GOT3 (cell line): ENCODE measurements around the gene CST5.
"Not testable (repeated sequence)": the region's sequence is repeated elsewhere in the genome, so short reads cannot be mapped to it uniquely, and the experiment has no call there.

Experiments used
- DNase-seq: peaks from one replicate; lab custom pipeline; 2025; ENCODE audit warnings: mixed read lengths; lab: John Stamatoyannopoulos, UW

The CST5 gene, protein sequence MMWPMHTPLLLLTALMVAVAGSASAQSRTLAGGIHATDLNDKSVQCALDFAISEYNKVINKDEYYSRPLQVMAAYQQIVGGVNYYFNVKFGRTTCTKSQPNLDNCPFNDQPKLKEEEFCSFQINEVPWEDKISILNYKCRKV

GRCh38 chr20:23879328-23879798 lies at the start of gene CST5:
Gene CST5, minus strand, starts transcription at chr20:23879748. Its CDS starts 72 bp downstream, at chr20:23879676.
- DNase-seq: no peak

DNA sequence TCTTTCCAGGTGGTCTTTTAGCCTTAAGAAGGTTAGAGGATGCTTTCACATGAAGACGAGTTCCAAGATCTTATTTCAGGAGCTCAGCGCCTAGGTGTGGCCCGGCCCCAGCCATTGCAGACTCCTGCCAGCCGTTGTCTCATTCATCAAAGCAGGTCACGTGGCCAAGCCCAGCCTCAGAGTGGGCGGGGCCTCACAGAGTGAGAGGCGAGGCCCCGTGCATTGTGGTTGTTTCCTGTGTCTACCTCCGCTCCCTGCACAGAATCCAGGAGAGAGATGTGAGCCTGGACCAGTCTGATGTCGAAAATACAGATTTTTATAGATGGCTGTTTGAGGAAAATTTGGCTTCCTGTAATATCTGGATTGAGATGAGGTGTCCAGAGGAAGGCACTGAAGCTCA lies 49.2 kb upstream of the CST5 start:
- DNase-seq: no peak

GRCh38 chr20:23928353-23928752 lies 48.8 kb upstream of the CST5 start:
- no peak for DNase-seq

- DNase-seq: no peak
These were observed 47.7 kb upstream of the CST5 start for GRCh38 chr20:23926944-23927872.

DNA sequence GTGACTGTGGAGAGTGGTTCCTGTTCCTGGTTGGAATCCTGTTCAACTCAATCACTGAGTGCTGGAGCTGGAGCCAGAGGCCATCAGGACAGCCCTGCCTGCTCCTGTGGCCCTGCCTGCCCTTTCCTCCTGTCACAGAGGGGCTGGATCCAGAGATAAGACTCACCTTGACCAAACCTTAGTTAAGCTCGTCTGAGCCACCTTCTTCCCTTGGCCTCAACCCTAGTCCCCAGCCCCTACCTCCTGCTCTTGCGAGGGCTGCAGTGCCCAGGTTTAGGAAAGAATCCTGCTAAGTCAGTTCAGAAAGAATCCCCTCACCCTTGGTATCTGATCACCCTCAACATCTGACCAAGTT lies 47.0 kb upstream of the CST5 start:
- no peak for DNase-seq

- DNase-seq: no peak
These were observed 46.4 kb upstream of the CST5 start for GRCh38 chr20:23925789-23926525.

GRCh38 chr20:23924751-23925150 lies 45.2 kb upstream of the CST5 start:
- no peak for DNase-seq

DNA sequence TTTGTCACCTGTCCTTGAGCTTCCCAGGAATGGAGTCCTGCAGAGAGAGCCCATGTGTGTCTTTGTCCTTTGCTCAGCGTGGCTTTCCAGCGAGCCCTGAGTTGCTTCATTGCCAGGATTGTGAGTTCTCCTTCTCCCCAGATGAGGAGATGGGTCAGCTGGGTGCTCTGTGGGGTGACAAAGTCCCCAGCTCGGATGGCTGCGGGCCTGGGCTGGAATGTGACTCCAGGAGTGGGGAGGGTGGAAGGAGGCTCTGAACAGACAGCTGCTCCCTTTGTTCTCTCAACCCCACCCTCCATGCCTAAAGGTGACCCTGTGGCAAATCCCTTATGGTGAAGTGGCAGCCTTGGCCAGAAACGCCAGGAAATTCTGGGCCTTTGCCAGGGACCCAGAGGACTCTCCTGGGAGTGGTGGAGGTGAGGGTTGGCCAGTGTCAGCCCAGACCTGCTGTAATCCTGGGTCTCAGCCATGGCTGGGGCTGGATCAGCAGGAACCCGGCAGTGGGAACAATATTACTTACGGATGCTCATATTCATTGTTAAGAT lies 44.4 kb upstream of the CST5 start:
- DNase-seq: no peak

DNA sequence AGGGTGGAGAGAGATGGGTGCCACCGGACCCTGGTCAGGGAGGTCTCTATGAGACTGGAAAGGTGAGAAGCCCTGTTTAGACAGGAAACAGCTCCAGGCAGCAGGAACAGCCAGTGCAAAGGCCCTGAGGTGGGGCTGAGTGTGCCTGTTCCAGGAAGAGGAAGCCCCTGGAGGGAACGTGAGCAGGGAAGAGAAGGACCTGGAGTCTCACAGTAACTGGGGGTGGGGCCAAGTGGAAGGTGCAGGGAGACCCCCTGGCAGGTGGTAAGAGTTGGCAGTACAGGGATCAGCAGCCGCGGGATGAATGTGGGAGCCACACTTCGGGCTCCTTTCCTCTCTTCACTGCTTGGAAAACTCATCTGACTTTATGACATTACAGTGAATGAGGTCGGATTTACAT lies 43.8 kb upstream of the CST5 start:
- DNase-seq: no peak

DNA sequence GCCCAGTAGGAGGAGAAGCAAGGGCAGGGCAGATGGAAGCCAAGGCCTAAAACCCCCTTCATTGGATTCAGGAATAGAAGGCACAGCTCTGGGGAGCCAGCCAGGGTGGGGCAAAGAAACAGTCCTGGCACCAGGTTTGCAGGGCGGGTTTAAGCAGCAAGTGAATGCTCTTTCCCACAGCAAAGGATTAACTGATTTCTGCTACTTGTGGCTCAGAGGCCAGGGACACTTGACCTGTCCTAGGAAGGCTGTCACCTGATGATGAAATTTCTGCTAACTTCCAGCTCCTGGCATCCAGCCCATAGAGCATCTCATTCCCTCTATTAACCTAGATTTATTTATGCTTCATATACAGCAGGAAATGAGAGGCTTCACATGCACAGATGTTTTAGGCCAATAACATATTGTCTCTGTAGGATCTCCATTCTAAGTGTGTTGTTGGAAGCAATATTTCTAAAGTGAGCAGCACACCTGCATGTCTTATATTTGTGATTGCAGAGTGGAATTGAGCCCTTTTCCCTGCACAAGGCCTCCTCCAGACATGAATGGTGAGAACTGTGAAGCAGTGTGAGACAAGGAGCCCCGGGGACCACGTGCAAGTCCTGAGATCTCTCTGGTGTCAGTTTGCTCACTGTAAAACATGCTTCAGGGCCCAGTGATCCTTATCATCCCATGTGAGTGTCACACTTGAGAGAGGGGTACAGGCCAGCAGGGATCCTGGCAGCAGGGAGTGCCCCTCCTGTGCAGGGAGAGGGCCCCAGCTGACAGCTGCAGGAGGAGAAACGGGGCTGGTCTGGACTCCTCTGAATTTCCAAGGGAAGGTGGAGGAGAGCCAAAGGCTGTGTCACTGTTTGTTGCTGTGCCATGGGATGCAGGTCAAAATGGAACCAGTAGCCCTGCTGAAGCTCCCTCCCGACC lies 41.1 kb upstream of the CST5 start:
- no peak for DNase-seq

GRCh38 chr20:23918896-23919295 lies 39.3 kb upstream of the CST5 start:
- no peak for DNase-seq

DNA sequence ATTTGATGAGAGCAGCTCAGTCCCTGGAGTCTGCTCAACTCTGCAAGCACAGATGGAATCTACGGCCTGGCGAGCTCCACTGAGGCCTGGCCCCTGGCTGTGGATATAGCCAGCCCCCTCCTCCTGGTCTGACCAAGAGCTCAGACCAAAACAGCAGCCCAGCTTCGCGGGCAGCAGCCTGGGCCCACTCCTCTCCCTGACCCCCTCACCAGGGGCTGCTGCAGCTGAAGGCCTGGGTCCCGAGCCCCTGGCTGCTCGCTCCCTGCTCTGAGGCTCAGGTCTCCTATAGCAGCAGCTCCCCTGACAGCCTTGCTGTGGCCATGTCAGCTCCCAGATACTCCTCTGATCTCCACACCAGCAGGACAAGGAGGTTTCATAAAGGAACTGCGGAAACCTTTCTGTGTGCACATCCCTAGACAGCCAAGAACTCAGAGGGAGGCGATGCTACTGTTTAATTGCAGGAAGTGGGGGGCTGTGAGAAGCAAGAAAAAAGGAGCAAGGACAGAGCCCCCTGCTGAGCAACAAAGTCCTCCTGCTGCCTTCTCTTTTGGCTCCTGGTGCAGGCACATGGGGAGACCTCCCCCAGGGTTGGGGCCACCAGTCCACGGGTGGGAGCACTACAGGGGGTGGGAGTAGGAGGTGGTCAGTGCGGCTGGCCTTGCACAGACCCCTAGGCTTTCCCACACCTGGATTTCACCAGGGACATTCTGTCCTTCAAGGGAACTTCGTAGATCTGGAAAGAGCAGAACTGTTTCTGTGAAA lies 38.7 kb upstream of the CST5 start:
- no peak for DNase-seq

GRCh38 chr20:23917024-23917725 lies 37.6 kb upstream of the CST5 start:
- no peak for DNase-seq

DNA sequence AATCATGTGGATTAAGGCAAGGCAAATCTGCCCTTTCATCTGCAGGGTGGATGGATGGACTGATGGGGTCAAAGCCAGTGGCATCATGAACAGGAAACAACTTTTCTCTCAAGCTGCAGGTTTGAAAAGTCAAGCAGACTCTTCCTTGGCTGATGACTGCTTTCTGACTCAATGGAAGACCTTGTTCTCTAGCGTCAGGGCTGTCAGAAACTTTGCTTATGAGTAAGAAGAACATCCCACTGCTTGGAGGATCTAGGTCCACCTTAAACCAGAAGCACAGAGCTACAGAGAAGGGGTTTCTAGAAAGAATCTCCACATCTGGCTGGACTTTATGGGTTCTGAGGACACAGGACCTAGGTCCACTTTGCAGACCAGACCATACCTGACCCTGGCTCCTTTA lies 36.3 kb upstream of the CST5 start:
- DNase-seq: no peak

- not testable (repeated sequence) for DNase-seq
These were observed 34.9 kb upstream of the CST5 start for GRCh38 chr20:23914469-23914868.

DNA sequence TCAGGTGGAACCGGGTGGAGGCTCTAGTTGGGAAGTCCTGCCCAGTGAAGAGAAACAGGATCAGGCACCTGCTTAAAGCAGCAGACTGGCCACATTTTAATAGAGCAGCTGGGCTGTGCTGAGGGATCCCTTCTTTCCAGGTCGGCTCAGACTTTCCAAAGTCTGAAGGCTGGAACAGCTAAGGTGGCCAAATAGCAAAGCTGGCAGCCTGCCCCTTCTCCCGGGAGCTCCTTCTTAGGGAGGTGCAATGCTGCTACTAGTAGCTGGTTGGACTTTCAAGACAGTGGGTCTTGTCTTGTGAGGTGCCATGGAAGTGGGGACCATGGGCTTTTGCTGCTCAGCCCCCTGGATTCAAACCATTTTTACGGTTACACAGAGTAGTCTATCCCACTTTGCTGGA lies 30.7 kb upstream of the CST5 start:
- DNase-seq: no peak

DNA sequence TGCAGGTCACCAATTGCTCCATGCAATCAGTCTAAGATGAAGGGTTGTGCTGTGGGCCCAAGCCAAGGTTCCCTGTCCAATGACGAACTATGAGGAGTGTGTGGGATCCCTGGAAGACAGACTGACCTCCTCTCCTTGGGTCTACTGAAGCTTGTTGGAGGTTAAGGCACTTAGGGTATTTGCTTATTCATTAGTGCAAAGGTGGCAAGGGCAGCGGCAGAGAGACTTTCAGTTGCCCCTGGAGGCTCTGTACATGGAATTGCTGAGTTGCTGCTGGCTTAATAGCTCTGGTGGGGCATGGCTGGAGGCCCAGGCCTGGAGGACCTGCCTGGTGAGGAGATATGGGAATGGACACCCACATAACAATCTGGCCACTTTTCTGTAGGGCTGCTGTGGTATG lies 29.8 kb upstream of the CST5 start:
- no peak for DNase-seq

DNA sequence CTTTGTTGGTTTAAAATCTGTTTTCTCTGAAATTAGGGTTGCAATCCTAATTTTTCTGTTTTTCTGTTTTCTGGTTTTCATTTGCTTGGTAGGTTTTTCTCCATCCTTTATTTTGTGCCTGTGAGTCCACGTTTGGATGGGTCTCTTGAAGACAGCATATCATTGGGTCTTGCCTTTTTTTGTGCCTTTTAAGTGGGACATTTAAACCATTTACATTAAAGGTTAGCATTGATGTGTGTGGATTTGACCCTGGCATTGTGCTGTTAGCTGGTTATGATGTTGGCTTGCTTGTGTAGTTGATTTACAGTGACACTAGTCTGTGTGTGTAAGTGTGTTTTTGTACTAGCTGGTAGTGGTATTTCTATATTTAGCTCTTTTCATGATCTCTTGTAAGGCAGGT lies 28.0 kb upstream of the CST5 start:
- DNase-seq: no peak

- not testable (repeated sequence) for DNase-seq
These were observed 22.8 kb upstream of the CST5 start for GRCh38 chr20:23902396-23902795.

DNA sequence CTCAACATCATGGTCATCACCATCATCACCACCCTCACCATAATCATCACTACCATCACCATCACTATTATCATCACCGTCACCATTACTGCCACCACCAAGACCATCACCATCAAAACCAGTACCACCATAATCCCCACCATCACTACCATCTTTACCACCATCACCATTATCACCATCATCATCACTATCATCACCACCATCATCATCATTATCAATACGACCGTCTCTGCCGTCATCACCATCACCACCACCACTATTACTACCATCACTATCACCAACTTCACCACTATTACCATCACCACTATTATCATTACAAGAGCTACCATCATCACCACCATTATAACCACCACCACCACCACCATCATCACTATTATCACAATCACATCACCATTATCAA lies 11.3 kb upstream of the CST5 start:
- not testable (repeated sequence) for DNase-seq
